HepG2 (cell line): ENCODE data around the gene ISG20. TPM values are rescaled to one million over a fixed set of nuclear protein-coding genes. Genes with fewer than 3 reads are reported as not detected.
"Not testable (repeated sequence)": the region's sequence is repeated elsewhere in the genome, so short reads cannot be mapped to it uniquely, and the experiment has no call there.

Source experiments
- ATAC-seq: fragments of 200-7000 bp; cut with Tn5 transposase; 3 replicates; pipeline ENCODE4 v1.9.1; 2020; ENCODE audit warnings: mild to moderate bottlenecking, moderate library complexity
- BruUV-seq: library from RNA; stranded (reverse); fragments of 400-500 nt; replicated peaks from 2 replicates; lab custom pipeline; 2021; lab: Mats Ljungman, UMichigan
- CTCF ChIA-PET: fragments of 300-600 bp; formaldehyde crosslinking; extraction: SDS; loops from one replicate; lab custom pipeline; 2021; ENCODE audit warnings: low total read pairs, inconsistent platforms, low intra/inter-chr PET ratio; lab: Yijun Ruan, JAX
- POLR2A ChIA-PET: fragments of 350-600 bp; sonication (Branson Sonifier 250); formaldehyde crosslinking; loops from one replicate; lab custom pipeline; 2020; ENCODE audit warnings: antibody characterized with exemption, inconsistent platforms; lab: Yijun Ruan, JAX
- DNase-seq: peaks from one replicate; pipeline ENCODE4 v3.0.0-alpha.2; 2015; ENCODE audit warnings: low spot score
- FAIRE-seq: peaks from 3 replicates; lab custom pipeline; 2011; peaks lifted over from hg19 to GRCh38; lab: Jason Lieb, UNC
- H2AFZ ChIP-seq: one replicate; pipeline ENCODE4 v1.6.1; 2011; ENCODE audit warnings: low read length, inconsistent platforms
- H3K27ac ChIP-seq: fragments of 300-600 bp; 3 replicates; pipeline ENCODE4 v1.8.0; 2011; ENCODE audit warnings: mixed run types, mild to moderate bottlenecking, mixed read lengths, low read length, inconsistent platforms; ENCODE audit not compliant: insufficient read depth; ENCODE audit errors: extremely low read length
- H3K27me3 ChIP-seq, 2 experiments: fragments of 200-600 bp in 1 of 2; 2 replicates in 1 of 2; 3 replicates in 1 of 2; pipeline versions ENCODE4 v1.6.0 to v1.8.0; 2011; ENCODE audit warnings: low read length in 2 of 2, mild to moderate bottlenecking in 2 of 2, moderate library complexity in 2 of 2, inconsistent platforms in 1 of 2; ENCODE audit not compliant: insufficient read depth in 2 of 2, control insufficient read depth in 1 of 2
- H3K36me3 ChIP-seq, 2 experiments: fragments of 200-600 bp in 1 of 2; replicated peaks in 1 of 2; 2 replicates in 1 of 2; 3 replicates in 1 of 2; pipeline versions ENCODE4 v1.5.1 to v1.8.0; 2011; ENCODE audit warnings: low read length in 2 of 2, inconsistent platforms in 1 of 2; ENCODE audit not compliant: insufficient read depth in 2 of 2, control insufficient read depth in 1 of 2
- H3K4me1 ChIP-seq: 2 replicates; pipeline ENCODE4 v1.5.1; 2012; ENCODE audit warnings: low read length, inconsistent platforms; ENCODE audit not compliant: insufficient read depth
- H3K4me2 ChIP-seq: 2 replicates; pipeline ENCODE4 v1.6.0; 2011; ENCODE audit warnings: low read depth, low read length, inconsistent platforms
- H3K4me3 ChIP-seq, 3 experiments: fragments of 200-600 bp in 1 of 3; sonication (generic), shearing (Covaris generic) in 1 of 3; replicated peaks in 1 of 3; 2 replicates each; pipeline ENCODE4 v1.5.1; 2011 to 2016; ENCODE audit warnings: low read length in 3 of 3, inconsistent platforms in 2 of 3, low read depth in 2 of 3, mild to moderate bottlenecking in 2 of 3, control low read depth in 1 of 3, mixed read lengths in 1 of 3; ENCODE audit not compliant: insufficient read depth in 1 of 3
- H3K79me2 ChIP-seq: one replicate; pipeline ENCODE4 v1.6.1; 2011; ENCODE audit warnings: low read length, inconsistent platforms; ENCODE audit not compliant: insufficient read depth
- H3K9ac ChIP-seq: 2 replicates; pipeline ENCODE4 v1.6.0; 2011; ENCODE audit warnings: mild to moderate bottlenecking, low read depth, low read length, inconsistent platforms; ENCODE audit not compliant: insufficient read depth
- H3K9me3 ChIP-seq: 2 replicates; pipeline ENCODE4 v1.5.1; 2012; ENCODE audit warnings: mild to moderate bottlenecking, low read length
- H4K20me1 ChIP-seq: 2 replicates; pipeline ENCODE4 v1.6.0; 2011; ENCODE audit warnings: inconsistent platforms, mild to moderate bottlenecking, low read length, moderate library complexity; ENCODE audit not compliant: insufficient read depth
- ARID5B ChIP-seq: IDR thresholded peaks from 2 replicates; pipeline ENCODE4 v1.4.0; 2020; ENCODE audit warnings: mild to moderate bottlenecking, missing genetic modification reagents
- BRCA1 ChIP-seq: sonication (generic); formaldehyde crosslinking; IDR thresholded peaks from 2 replicates; pipeline ENCODE4 v1.4.0; 2020; ENCODE audit warnings: missing genetic modification reagents
- MED13 ChIP-seq: sonication (generic); formaldehyde crosslinking; IDR thresholded peaks from 2 replicates; pipeline ENCODE4 v1.5.0; 2020; ENCODE audit warnings: missing genetic modification reagents
- RBM39 ChIP-seq: fragments of 200-400 bp; formaldehyde crosslinking; IDR thresholded peaks from one replicate; pipeline ENCODE4 v1.6.1; 2018; ENCODE audit warnings: antibody characterized with exemption, mild to moderate bottlenecking, low read depth, low read length; ENCODE audit not compliant: poor library complexity, severe bottlenecking
- REPIN1 ChIP-seq: sonication (generic); formaldehyde crosslinking; IDR thresholded peaks from 2 replicates; pipeline ENCODE4 v1.8.0; 2022; ENCODE audit warnings: missing genetic modification reagents, low read depth, mild to moderate bottlenecking, borderline replicate concordance
- SETDB1 ChIP-seq: sonication (generic); formaldehyde crosslinking; IDR thresholded peaks from 2 replicates; pipeline ENCODE4 v1.5.1; 2020; ENCODE audit warnings: missing genetic modification reagents, mild to moderate bottlenecking, borderline replicate concordance
- ZNF7 ChIP-seq: IDR thresholded peaks from 2 replicates; pipeline ENCODE4 v1.6.1; 2016; ENCODE audit warnings: missing biosample characterization, missing genetic modification reagents
- WGBS: methylation state at CpG from one replicate; pipeline ENCODE4 v1.1.6; 2017; ENCODE audit warnings: low lambda C conversion rate; 5-methylcytosine and 5-hydroxymethylcytosine counted together
- in situ Hi-C: cut with HindIII; loops from 2 replicates; pipeline ENCODE4 v1.10.0; 2017; ENCODE audit warnings: low pct_unique_long_range_greater_than_20kb; ENCODE audit not compliant: extremely low pct_ligation_motif_present
- intact Hi-C: fragments of 100-400 bp; cut with micrococcal nuclease; formaldehyde crosslinking; loops from one replicate; pipeline ENCODE4 v1.10.0; 2022; ENCODE audit not compliant: unreplicated experiment
- polyA plus RNA-seq, 8 experiments: library from polyadenylated mRNA; depleted of rRNA in 3 of 8; stranded (reverse) in 7 of 8; unstranded in 1 of 8; fragments of >200 nt; fragmentation: Illumina TruSeq in 4 of 8; extraction: Trizol in 4 of 8; gene quantifications; 2 replicates each; pipeline versions ENCODE4 v1.2.1 to v1.2.3, GENCODE V29; 2011 to 2016; ENCODE audit warnings: low read depth in 4 of 8, missing spikeins in 1 of 8, mixed read lengths in 1 of 8; ENCODE audit not compliant: insufficient read depth in 1 of 8
- total RNA-seq, 5 experiments: library from RNA; depleted of rRNA; stranded (reverse); fragments of >200 nt; fragmentation: Illumina TruSeq; extraction: Trizol; gene quantifications; 2 replicates each; pipeline ENCODE4 v1.2.3, GENCODE V29; 2016; ENCODE audit warnings: low read depth in 1 of 5
- TF ChIP-seq, protein P1 (sequence below): sonication (generic); formaldehyde crosslinking; conservative IDR thresholded peaks from 2 replicates; pipeline ENCODE4 v1.8.0; 2022; ENCODE audit warnings: mild to moderate bottlenecking, moderate library complexity, missing genetic modification reagents
- TF ChIP-seq, protein P2 (sequence below): sonication (generic); formaldehyde crosslinking; IDR thresholded peaks from 2 replicates; pipeline ENCODE4 v1.4.0; 2020; ENCODE audit warnings: mild to moderate bottlenecking, missing genetic modification reagents

The ISG20 gene
- total and polyA plus RNA-seq, 2 of the 13 experiments (the other 11 are each of a cell fraction or from before 2014, with no cell fraction given) = 6.3 to 31.5 TPM

- TF ChIP-seq ZNF7 (no peak), RBM39 (no peak), REPIN1 (CRISPR knock-in tag) (no peak), ARID5B (no peak), MED13 (CRISPR knock-in tag) (no peak), SETDB1 (CRISPR knock-in tag) (no peak), BRCA1 (CRISPR knock-in tag) (no peak)
- TF ChIP-seq, protein P1, sequence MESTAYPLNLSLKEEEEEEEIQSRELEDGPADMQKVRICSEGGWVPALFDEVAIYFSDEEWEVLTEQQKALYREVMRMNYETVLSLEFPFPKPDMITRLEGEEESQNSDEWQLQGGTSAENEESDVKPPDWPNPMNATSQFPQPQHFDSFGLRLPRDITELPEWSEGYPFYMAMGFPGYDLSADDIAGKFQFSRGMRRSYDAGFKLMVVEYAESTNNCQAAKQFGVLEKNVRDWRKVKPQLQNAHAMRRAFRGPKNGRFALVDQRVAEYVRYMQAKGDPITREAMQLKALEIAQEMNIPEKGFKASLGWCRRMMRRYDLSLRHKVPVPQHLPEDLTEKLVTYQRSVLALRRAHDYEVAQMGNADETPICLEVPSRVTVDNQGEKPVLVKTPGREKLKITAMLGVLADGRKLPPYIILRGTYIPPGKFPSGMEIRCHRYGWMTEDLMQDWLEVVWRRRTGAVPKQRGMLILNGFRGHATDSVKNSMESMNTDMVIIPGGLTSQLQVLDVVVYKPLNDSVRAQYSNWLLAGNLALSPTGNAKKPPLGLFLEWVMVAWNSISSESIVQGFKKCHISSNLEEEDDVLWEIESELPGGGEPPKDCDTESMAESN (CRISPR knock-in tag) = no peak
- TF ChIP-seq, protein P2, sequence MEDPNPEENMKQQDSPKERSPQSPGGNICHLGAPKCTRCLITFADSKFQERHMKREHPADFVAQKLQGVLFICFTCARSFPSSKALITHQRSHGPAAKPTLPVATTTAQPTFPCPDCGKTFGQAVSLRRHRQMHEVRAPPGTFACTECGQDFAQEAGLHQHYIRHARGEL (CRISPR knock-in tag) = no peak
Observed at GRCh38 chr15:88641959-88642452, 3.2 kb downstream of the ISG20 start (continued).

DNA sequence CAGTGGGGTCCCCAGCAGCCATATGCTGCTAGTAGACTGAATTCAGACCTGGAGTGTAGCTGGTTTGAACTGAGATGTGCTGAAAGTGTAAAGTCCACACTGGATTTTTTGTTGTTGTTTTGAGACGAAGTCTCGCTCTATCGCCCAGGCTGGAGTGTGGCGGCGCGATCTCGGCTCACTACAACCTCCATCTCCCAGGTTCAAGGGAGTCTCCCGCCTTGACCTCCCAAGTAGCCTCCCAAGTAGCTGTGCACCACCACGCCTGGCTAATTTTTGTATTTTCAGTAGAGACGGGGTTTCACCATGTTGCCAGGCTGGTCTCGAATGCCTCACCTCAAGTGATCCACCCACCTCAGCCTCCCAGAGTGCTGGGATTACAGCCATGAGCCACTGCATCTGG lies 3.7 kb downstream of the ISG20 start:
- H3K9me3 ChIP-seq, H3K36me3 ChIP-seq, FAIRE-seq, H4K20me1 ChIP-seq, H3K27me3 ChIP-seq, BruUV-seq, H3K9ac ChIP-seq, H2AFZ ChIP-seq, intact Hi-C loops, in situ Hi-C loops, H3K27ac ChIP-seq, H3K79me2 ChIP-seq, H3K4me2 ChIP-seq, DNase-seq, CTCF ChIA-PET, POLR2A ChIA-PET, ATAC-seq, H3K4me3 ChIP-seq: not testable (repeated sequence)
- WGBS = 98% methylated on average over 11 of the region's 11 CpGs
- H3K4me1 ChIP-seq = peaks cover 26% of the 10 kb centered on the region
